ENCODE measurements around the gene DCLK3.
A peak's percentile ranks its signal among the peaks of the same experiment; 100 is the strongest.

The DCLK3 gene

DNA sequence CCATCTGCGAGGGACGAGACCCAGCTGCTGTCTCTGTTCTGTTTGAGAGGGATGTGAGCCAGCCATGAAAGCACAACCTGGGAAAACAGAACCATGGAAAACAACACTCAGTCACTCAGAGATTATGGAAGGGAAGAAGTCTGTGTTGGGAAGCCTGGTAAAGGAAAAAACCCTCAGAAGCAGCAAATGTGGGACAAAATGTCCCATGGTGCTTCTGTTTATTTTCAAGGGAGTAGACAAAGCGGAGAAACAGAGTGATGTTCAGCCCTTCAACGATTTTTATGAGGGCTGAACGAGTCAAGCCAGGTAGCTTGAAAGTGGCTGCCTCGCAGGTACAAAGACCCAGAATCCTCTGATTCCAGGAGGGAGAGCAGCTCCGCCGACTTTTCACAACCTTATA, 59.3 kb downstream of the DCLK3 start:
- DNase-seq, result no peak

DNA sequence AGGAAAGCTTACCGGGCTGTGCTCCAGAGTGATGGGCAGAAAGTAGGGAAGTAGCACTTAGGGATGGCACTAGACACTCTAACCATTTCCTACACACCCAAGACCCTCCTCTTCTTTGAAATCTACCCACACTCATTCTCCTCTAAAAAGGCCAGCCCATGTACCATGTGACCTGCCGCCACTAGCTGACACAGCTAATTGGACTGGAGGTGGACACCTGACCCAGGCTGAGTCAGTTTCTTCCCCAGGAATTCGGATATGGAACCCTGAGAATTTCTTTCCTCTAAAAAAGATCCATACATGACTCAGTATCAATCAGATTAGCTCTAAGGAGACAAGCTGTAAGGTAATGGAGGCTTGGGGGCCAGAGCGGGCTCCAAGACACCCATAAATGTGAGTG, 60.1 kb downstream of the DCLK3 start:
- DNase-seq, result no peak

GRCh38 chr3:36701249-36701572, 63.1 kb downstream of the DCLK3 start:
- no peak for DNase-seq

DNA sequence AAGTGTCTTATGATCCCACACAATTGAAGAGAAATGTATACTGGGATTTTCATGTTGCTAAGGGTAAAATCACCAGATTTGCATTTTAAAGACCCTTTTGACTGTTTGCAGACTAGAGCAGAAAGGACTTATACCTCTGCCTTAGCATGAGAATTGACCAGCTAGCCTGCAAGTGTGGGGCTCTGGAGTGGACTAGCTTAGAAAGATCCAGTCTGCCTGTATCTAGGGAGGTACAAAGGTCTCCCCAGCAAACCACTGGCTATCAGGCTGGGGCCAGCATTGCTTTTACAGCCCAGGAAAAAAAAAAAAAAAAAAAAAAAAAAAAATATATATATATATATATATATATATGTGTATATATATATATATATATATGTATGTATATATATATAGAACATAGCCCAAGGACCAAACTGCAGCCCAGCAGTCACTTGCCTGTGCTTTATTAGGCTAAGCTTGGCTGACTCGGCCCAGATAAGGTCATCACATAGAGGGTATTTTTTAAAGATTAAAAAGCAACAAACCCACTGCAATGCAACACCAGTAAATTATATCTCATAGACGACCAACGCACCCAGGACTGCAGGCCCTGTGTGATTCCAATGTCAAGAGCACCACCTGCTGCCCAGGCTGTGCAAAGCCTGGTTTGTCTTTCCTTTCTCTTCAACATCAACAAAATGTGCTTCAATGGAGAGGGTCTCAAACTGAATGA, 63.7 kb downstream of the DCLK3 start:
- peak; percentile 69 to 71 for DNase-seq

DNA sequence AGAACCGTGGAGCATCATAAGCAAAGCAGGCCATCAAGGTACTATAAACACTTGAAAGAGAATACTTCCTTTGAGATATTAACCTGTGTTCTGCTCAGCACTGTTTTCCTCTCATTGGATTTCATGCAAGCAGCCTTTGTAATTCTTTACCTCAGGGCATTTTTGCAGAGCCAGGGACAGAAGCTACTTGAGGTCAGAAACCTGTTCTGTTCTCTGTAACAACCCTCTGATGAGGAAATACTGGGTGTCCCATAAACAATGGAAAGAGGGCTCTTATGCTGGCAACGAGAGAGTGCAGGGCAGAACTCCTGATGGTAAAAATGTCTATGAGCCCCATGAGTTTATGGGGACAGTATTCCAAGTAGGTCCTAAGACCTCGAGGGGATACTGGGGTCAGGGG, 66.0 kb downstream of the DCLK3 start:
- no peak for DNase-seq

GRCh38 chr3:36697229-36698001, 66.9 kb downstream of the DCLK3 start:
- no peak for DNase-seq

- DNase-seq, result no peak
Observed at GRCh38 chr3:36696799-36697198, 67.6 kb downstream of the DCLK3 start.

DNA sequence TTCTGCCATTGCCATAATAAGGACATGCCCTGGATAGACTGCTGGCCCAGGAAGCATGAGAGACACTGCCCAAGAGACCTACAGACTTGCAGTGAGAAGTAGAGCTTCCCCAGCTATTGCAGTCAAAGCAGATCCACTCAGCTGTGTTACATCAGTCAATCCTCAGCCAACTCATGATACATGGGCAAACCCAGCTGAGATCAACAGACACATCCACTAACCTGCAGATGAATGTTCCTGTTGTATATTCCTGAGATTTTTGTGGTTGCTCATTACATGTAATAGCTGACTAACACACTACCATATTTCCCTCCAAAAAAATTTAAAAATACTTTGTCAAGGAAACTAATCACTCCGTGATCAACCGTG, 68.6 kb downstream of the DCLK3 start:
- peak; percentile 44 to 54 for DNase-seq

DNA sequence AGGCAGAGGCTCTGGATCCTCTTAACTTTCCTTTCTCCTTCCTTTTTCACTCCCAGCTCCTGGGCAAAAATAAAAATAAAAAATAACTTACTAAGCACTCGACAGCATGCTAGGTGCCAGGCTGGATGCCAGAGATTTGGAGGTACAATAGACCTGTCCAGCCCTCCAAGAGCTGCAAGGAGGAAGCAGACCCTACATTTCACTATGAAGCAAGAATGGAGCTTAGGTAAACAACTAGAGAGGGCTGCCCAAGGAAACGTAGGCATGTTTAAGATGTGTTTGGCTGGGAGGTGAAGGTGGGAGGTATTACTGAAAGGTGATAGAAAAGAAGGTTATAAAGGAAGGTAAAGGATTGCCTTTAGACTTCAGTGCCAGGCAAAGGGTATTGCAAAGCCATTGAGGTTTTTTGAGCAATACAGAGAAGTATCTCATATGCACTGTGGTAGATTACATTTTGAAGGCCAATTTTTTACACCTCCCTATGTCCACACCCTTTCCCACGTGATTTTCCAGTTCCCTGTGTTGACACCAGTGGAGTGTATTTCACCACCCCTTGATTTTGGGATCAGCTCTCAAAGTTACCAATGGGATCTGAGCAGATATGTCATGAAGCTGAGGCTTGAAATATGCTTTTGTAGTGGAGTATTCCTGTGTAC, 69.1 kb downstream of the DCLK3 start:
- peak; percentile 19 to 63 for DNase-seq

DNA sequence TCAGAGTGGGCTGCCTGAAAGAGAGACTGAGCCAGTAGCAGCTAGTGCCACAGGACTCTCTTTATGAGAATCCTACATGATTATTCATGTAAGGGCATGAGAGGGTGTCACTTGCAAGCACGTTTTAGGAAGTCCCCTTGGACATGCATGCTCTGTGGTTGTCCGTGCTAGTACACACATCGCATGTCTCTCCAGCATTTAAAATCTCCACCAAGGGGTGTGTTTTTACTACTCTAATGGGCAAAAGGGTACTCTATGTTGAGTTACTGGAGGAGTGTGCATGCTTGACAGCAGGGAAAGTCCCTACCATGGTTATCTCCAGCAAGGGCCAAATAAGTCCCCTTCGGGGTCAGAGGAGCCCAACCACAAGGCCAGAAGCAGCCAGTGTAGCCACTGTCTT, 70.7 kb downstream of the DCLK3 start:
- DNase-seq, result no peak

DNA sequence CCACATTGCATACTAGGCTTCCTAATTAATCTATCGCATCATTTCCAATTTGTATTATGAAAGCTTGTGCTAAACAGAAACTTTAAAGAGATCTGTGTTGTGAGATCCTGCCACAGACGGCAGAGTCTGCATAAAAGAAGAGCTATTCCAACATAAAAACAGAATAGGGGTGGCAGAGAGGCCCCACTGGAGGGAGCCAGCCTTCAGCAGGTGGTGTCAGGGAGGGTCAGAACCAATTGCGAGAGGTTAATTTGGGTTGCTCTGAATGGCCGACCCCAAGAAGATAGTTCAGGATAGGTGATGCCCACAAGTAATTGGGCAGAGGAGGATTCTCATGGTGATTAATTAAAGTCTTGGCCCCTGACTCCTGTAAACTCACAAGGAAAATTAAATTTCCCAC, 74.8 kb downstream of the DCLK3 start:
- DNase-seq, result no peak

DNA sequence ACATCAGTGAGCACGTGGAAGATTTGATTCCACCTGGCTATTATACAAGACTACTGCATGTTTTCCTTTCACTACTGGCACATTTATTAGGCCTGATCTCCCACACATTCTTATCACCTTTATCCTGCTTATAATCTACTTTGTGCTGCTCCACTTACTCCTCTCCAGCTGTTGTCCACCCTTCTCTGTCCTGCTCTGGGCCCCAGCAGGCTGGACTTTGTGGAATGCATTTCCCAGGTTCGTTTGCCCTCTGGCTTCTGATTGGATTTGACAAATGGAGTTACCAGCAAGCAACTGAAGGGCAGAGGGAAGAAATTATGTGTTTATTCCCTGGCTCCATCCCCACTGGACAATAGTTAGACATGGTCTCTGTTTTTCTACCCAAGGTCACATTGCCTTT, 75.5 kb downstream of the DCLK3 start:
- DNase-seq, result no peak

DNA sequence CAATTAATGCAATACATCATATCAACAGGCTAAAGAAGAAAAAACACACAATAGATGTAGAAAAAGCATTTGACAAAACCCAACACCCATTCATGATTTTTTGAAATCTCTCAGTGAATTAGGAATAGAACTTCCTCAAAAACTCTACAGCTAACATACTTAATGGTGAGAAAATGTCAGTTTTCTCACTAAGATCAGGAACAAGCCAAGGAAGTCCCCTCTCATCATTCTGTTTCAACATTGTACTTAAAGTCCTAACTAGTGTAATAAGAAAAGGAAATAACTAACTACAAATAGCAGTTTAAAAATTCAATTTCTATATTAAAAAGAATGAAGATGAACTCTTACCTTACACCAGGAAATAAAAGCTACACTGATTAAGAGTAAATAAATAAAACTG, 77.8 kb downstream of the DCLK3 start:
- peak; percentile 19 to 52 for DNase-seq

- DNase-seq, result no peak
Observed at GRCh38 chr3:36681867-36682266, 82.5 kb downstream of the DCLK3 start.

DNA sequence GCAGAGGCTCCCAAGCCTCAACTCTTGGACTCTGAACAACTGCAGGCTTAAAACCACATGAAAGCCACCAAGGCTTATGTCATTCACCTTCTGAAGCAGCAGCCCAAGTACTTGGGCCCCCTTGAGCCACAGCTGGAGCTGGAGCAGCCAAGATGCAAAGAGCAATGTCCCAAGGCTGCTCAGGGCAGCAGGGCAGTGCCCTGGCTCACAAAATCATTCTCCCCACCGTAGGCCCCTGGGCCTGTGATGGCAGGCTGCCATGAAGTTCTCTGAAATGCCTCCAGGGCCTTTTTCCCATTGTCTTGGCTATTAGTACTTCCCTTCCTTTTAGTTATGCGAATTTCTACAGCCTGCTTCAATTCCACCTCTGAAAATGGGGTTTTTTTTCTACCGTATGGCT, 83.4 kb downstream of the DCLK3 start:
- no peak for DNase-seq

DNA sequence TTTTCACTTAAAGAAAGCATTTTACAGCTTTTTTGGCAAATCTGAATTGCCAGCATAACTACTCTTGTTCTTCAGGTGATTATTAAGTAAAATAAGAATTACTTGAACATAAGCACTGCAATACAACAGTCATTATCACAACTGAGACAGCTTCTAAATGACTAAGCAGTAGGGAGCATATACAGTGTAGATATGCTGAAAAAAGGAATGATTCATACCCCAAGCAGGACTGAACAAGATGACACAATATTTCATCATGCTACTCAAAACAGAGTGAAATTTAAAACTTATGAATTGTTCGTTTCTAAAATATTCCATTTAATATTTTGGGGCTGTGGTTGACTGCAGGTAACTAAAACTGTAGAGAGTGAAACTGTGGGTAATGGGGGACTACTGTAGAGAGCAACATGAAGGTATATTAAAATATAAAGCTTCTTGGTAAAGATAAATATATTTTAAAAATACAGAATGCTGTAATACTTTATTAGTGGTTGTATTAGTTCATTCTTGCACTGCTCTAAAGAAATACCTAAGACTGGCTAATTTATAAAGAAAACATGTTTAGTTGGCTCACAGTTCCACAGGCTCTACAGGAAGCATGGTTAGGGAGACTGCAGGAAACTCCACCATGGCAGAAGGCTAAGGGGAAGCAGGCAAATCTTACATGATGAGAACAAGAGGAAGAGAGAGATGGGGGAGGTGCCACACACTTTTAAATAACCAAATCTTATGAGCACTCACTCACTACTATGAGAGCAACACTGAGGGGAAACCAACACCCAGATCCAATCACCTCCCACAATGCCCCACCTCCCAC, 84.8 kb downstream of the DCLK3 start:
- peak; percentile 35 to 37 for DNase-seq

DNA sequence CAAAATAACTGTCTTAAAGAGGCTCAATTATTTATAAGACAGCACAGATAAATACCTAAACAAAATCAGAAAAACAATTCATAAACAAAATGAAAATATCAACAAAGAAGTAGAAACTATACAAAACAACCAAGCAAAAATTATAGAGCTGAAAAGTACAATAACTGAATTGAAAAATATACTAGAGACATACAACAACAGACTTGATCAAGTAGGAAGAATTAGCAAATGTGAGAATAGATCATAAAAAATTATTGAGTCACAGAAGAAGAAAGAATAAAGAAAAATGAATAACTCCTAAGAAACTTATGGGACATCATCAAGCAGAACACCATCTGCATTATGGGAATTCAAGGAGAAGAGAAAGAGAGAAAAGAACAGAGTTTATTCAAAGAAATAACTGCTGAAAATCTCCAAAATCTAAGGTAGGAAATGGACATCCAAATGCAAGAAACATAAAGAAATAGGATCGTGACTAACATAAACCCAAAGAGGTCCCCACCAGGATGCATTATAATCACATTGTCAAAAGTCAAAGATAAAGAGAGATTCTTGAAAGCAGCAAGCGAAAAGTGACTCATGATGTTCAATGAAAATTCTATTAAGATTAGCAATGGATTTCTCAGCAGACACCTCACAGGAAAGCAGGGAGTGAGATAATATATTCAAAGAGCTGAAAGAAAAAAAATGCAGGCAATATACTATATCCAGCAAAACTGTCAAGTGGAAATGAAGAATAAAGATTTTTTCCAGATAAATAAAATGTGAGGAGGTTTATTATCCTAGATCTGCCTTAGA, 85.9 kb downstream of the DCLK3 start:
- DNase-seq, result no peak

DNA sequence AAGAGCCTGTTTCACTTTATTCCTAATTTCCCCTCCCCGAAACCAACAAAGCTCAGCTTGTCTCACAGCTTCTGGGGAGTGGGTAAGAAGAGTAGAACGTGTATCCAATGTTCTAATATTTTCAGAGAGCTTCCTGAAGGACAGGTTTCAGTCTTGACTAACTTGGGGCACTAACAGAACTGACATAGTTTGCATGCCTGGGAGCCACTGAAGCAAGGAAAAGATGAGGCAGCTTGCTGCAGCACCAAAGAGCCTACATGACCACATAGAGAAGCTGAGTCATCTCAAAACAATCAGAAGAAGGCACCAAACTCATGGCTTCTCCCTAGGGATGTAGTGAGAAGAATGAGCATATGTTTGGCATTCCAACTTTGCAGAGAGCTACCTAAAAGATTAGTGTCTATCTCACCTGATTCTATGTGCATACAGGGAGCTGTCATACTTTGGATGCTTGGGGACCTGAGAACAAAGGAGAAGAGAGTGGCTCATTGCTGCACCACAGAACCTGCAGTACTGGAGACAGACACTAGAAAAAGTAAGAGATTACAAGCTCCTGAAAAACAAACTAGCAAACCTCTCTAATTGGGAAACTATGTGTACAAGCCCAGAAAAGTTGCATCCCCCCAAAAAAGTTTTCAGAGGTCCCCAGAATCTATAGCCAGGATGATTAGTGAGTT, 86.9 kb downstream of the DCLK3 start:
- no peak for DNase-seq

GRCh38 chr3:36674816-36675215, 89.5 kb downstream of the DCLK3 start:
- no peak for DNase-seq

GRCh38 chr3:36669764-36670163, 94.6 kb downstream of the DCLK3 start:
- DNase-seq, result no peak

DNA sequence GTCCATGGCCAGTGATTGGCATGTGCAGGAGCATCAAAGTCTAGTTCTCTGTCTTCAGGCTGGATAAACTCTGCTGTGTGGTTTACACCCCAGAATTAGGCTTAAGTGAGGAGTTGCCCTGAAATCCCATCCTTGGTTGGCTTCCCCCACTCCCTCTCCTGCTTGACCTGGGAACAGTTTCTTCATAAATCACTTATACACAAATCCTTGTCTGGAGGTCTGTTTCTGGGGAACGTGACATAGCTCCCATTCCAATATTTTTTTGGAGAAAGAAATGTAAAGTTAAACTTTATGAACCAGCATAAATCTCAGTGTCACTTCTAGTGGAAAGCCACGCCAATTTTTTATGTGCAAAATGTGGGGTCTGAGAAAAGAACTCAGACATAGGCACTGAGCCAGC, 98.2 kb downstream of the DCLK3 start:
- no peak for DNase-seq
